ENCODE data around the gene TMEM131. TPM values are rescaled to one million over a fixed set of nuclear protein-coding genes. Genes with fewer than 3 reads are reported as not detected.
"Not testable (repeated sequence)": the region's sequence is repeated elsewhere in the genome, so short reads cannot be mapped to it uniquely, and the experiment has no call there.

Gene TMEM131
- total RNA-seq, 1 donor from 2014 or later = 43.9 TPM

DNA sequence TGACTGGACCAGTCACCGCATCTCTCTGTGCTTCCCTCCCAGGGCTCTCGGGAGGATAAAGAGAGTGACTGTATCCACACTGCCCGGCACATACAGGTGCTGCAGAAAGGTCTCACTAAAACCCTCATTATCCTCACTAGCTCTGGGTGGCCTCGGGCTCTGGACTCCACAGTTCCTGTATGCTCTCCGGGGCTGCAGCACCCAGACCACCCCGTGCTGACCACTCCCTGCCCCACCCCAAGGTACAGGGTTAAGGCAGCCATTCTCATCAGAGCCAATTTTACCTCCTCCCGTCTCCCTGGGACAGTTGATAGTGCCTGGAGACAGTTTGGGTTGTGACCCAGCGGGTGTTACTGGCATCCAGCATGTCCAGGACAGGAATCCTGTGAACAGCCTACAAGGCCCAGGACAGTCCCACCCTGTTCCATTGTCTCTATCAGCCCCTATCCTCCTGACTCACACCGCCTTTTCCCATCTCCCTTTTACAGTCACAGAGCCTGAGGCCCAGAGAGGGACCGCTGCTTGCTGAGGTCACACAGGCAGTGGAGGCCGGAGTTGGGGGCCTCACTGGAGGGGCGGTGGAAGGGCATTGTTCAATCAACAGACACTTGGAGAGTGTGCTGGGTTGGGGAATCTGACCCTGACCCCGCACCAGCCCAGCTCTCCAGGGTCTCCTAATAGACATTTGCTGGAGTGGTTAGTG, 280.6 kb downstream of the TMEM131 start:
- peak overlapping the region; percentile 27 for H3K27ac Mint-ChIP-seq (ENCODE audit: unreplicated experiment)
- H3K9me3 Mint-ChIP-seq = no peaks in the 10 kb centered on the region
- DNase-seq (ENCODE audit: low read depth, low spot score) = no peak
- no peak overlapping the region for H3K4me3 Mint-ChIP-seq
- H3K36me3 Mint-ChIP-seq (ENCODE audit: low read depth) = no peaks in the 10 kb centered on the region
- no peaks in the 10 kb centered on the region for H3K27me3 Mint-ChIP-seq (ENCODE audit: low read depth)
- peaks cover 13% of the 10 kb centered on the region for H3K4me1 Mint-ChIP-seq
- no peak for TF ChIP-seq CTCF (conservative IDR thresholded peaks at IDR 0.05)

- Mint-ChIP-seq H3K4me1 (peaks cover 17% of the 10 kb centered on the region), H3K4me3 (no peak overlapping the region), H3K9me3 (no peaks in the 10 kb centered on the region), H3K36me3 (ENCODE audit: low read depth) (no peaks in the 10 kb centered on the region), H3K27me3 (ENCODE audit: low read depth) (no peaks in the 10 kb centered on the region), H3K27ac (ENCODE audit: unreplicated experiment) (peak overlapping the region; percentile 35)
- no peak for TF ChIP-seq CTCF (conservative IDR thresholded peaks at IDR 0.05)
- DNase-seq (ENCODE audit: low read depth, low spot score) = no peak
Observed at GRCh38 chr2:97714084-97714949, 281.4 kb downstream of the TMEM131 start.

- H3K27ac Mint-ChIP-seq (ENCODE audit: unreplicated experiment) = peak within 1 kb of the TSS; percentile 92
Observed at GRCh38 chr2:97713296-97714083, 282.3 kb downstream of the TMEM131 start, which contains the start of gene ZAP70. TSS of gene ZAP70 (plus strand) at chr2:97713576. CDS start at chr2:97724037, 10,461 bp downstream.

GRCh38 chr2:97712693-97713295, 283.0 kb downstream of the TMEM131 start:
- H3K36me3 Mint-ChIP-seq (ENCODE audit: low read depth) = no peaks in the 10 kb centered on the region
- DNase-seq (ENCODE audit: low read depth, low spot score) = no peak
- no peaks in the 10 kb centered on the region for H3K9me3 Mint-ChIP-seq
- peaks cover 12% of the 10 kb centered on the region for H3K4me1 Mint-ChIP-seq
- no peak for TF ChIP-seq CTCF (conservative IDR thresholded peaks at IDR 0.05)
- H3K4me3 Mint-ChIP-seq = no peak overlapping the region
- H3K27ac Mint-ChIP-seq (ENCODE audit: unreplicated experiment) = no peak overlapping the region
- H3K27me3 Mint-ChIP-seq (ENCODE audit: low read depth) = no peaks in the 10 kb centered on the region

More at GRCh38 chr2:97713296-97714083, 282.3 kb downstream of the TMEM131 start, which contains the start of gene ZAP70:
- H3K4me3 Mint-ChIP-seq = no peak within 1 kb of the TSS
- TF ChIP-seq CTCF (conservative IDR thresholded peaks at IDR 0.05) = no peak
- no peak for DNase-seq (ENCODE audit: low read depth, low spot score)
- no peaks in the 10 kb centered on the region for H3K36me3 Mint-ChIP-seq (ENCODE audit: low read depth)
- no peaks in the 10 kb centered on the region for H3K27me3 Mint-ChIP-seq (ENCODE audit: low read depth)
- no peaks in the 10 kb centered on the region for H3K9me3 Mint-ChIP-seq
- H3K4me1 Mint-ChIP-seq = peaks cover 13% of the 10 kb centered on the region

DNA sequence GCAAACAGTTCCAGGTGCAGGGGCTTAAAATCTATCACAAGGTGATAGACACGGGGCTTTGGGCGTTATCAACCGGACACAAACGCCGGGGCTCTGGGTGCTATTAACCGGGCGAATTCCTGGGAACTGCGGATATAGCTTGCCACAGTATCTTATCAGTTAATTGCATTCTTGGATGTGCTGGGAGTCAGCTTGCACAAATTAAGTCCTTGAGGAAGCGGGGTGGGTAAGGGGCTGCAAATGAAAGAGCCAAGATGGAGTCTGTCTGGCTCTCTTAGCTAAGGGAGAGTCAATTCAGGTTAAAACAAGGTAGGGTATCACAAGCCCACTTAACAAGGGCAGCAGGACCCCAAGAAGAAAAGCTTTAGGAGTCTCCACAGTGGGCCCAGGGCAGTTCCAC, 283.6 kb downstream of the TMEM131 start:
- H3K27ac Mint-ChIP-seq (ENCODE audit: unreplicated experiment) = peak overlapping the region; percentile 19
- DNase-seq (ENCODE audit: low read depth, low spot score); H3K4me3 Mint-ChIP-seq; H3K36me3 Mint-ChIP-seq (ENCODE audit: low read depth); H3K27me3 Mint-ChIP-seq (ENCODE audit: low read depth); H3K9me3 Mint-ChIP-seq; H3K4me1 Mint-ChIP-seq: not testable (repeated sequence)

All from neural crest cell (in vitro differentiated cells).